Panc1 (cell line): ENCODE data around the gene YIPF1. TPM values are rescaled to one million over a fixed set of nuclear protein-coding genes. Genes with fewer than 3 reads are reported as not detected.

Source experiments
- ATAC-seq: fragments of 200-7000 bp; cut with Tn5 transposase; 2 replicates; pipeline ENCODE4 v1.9.1; 2020; ENCODE audit warnings: mild to moderate bottlenecking, moderate library complexity
- Bru-seq: library from RNA; stranded (reverse); fragments of 400-500 nt; gene quantifications from one replicate; lab custom pipeline; 2021; lab: Mats Ljungman, UMichigan
- BruChase-seq, 2 experiments: library from RNA; stranded (reverse); fragments of 400-500 nt; gene quantifications; one replicate each; lab custom pipeline; 2021; lab: Mats Ljungman, UMichigan
- BruUV-seq: library from RNA; stranded (reverse); fragments of 400-500 nt; replicated peaks from 2 replicates; lab custom pipeline; 2021; lab: Mats Ljungman, UMichigan
- CTCF ChIA-PET: fragments of 300-600 bp; sonication (Branson Sonifier 250); formaldehyde crosslinking; loops from one replicate; lab custom pipeline; 2022; ENCODE audit warnings: antibody characterized with exemption; lab: Charles Lee
- POLR2A ChIA-PET: fragments of 300-600 bp; sonication (Branson Sonifier 250); formaldehyde crosslinking; loops from one replicate; lab custom pipeline; 2022; ENCODE audit warnings: antibody characterized with exemption; lab: Charles Lee
- DNase-seq: peaks from one replicate; pipeline ENCODE4 v3.0.0-alpha.2; 2010; ENCODE audit warnings: low read depth, low spot score
- H3K27ac ChIP-seq: 2 replicates; pipeline ENCODE4 v1.5.1; 2011; ENCODE audit warnings: mild to moderate bottlenecking, low read length, inconsistent platforms
- H3K27me3 ChIP-seq: fragments of 200-500 bp; sonication (Bioruptor generic); 2 replicates; pipeline ENCODE4 v1.6.0; 2014; ENCODE audit warnings: low read length, inconsistent platforms; ENCODE audit not compliant: control insufficient read depth, insufficient read depth
- H3K36me3 ChIP-seq: fragments of 200-500 bp; sonication (Bioruptor generic); 2 replicates; pipeline ENCODE4 v1.5.1; 2014; ENCODE audit warnings: inconsistent platforms, mild to moderate bottlenecking, low read length, moderate library complexity; ENCODE audit not compliant: control insufficient read depth, insufficient read depth
- H3K4me1 ChIP-seq: 2 replicates; pipeline ENCODE4 v1.5.1; 2011; ENCODE audit warnings: inconsistent platforms, mild to moderate bottlenecking, low read length, moderate library complexity; ENCODE audit not compliant: control insufficient read depth, insufficient read depth
- H3K4me3 ChIP-seq, 2 experiments: 2 replicates each; pipeline ENCODE4 v1.5.1; 2011 to 2012; ENCODE audit warnings: low read depth in 2 of 2, low read length in 2 of 2, mild to moderate bottlenecking in 2 of 2, inconsistent platforms in 1 of 2, moderate library complexity in 1 of 2
- H3K9me3 ChIP-seq: fragments of 200-500 bp; sonication (Bioruptor generic); 2 replicates; pipeline ENCODE4 v1.5.1; 2014; ENCODE audit warnings: low read depth, mild to moderate bottlenecking, inconsistent platforms, low read length, moderate library complexity; ENCODE audit not compliant: control insufficient read depth, insufficient read depth
- CTCF ChIP-seq: fragments of 450-650 bp; IDR thresholded peaks from 2 replicates; pipeline ENCODE4 v1.5.1; 2017; ENCODE audit warnings: mild to moderate bottlenecking
- POLR2AphosphoS5 ChIP-seq: IDR thresholded peaks from 2 replicates; pipeline ENCODE4 v1.6.1; 2012; ENCODE audit warnings: mild to moderate bottlenecking, low read depth, low read length, moderate library complexity
- REST ChIP-seq, 2 experiments: IDR thresholded peaks; 2 replicates each; pipeline ENCODE4 v1.6.1; 2011 to 2012; ENCODE audit warnings: low read depth in 2 of 2, control low read depth in 1 of 2, low read length in 1 of 2, mild to moderate bottlenecking in 1 of 2, moderate library complexity in 1 of 2; ENCODE audit not compliant: insufficient read depth in 1 of 2
- SIN3A ChIP-seq: IDR thresholded peaks from 2 replicates; pipeline ENCODE4 v1.6.1; 2012; ENCODE audit warnings: low read depth, mild to moderate bottlenecking, low read length, moderate library complexity, borderline replicate concordance; ENCODE audit not compliant: insufficient read depth
- TCF7L2 ChIP-seq: IDR thresholded peaks from 2 replicates; pipeline ENCODE4 v1.6.1; 2011; ENCODE audit warnings: mild to moderate bottlenecking, low read depth, low read length, inconsistent platforms
- in situ Hi-C: cut with HindIII; loops from 2 replicates; pipeline ENCODE4 v1.10.0; 2016; ENCODE audit warnings: low sequenced_read_pairs, low pct_unique_long_range_greater_than_20kb
- intact Hi-C: fragments of 100-400 bp; cut with micrococcal nuclease; formaldehyde crosslinking; loops from one replicate; pipeline ENCODE4 v1.10.0; 2022; ENCODE audit not compliant: unreplicated experiment
- long read RNA-seq: library from polyadenylated mRNA; unstranded; transcript quantifications from one replicate; pipeline ENCODE4 v2.0.0, GENCODE V29; 2021; ENCODE audit not compliant: unreplicated experiment
- polyA plus RNA-seq: library from polyadenylated mRNA; unstranded; fragments of >200 nt; gene quantifications from one replicate; pipeline ENCODE4 v1.2.1, GENCODE V29; 2012; ENCODE audit warnings: missing spikeins; ENCODE audit not compliant: insufficient read length
- total RNA-seq: library from RNA; stranded (reverse); gene quantifications from one replicate; pipeline ENCODE4 v1.2.1, GENCODE V29; 2021; ENCODE audit not compliant: unreplicated experiment

Gene YIPF1
- total RNA-seq (21.4 TPM), Bru-seq, nascent RNA (percentile 60 among the genes with signal in this experiment), BruChase-seq, experiment 1, labeled RNA remaining after a 2-hour chase (percentile 58 among the genes with signal in this experiment), BruChase-seq, experiment 2, labeled RNA remaining after a 6-hour chase (percentile 62 among the genes with signal in this experiment)
- polyA plus RNA-seq = 17.2 TPM
- long read RNA-seq, partial matches to known transcripts = 3 of 43 reads
- long read RNA-seq, other reads (novel, unspliced or antisense) = 31 of 43 reads

GRCh38 chr1:53889304-53890298, at the start of gene YIPF1:
Gene YIPF1, minus strand, starts transcription at chr1:53889797. Its CDS starts 860 bp downstream, at chr1:53888937.
- BruUV-seq = no TSS peak
- intact Hi-C loops (no loop called here), in situ Hi-C loops (no loop called here)
- peak within 1 kb of the TSS; percentile 81 to 98 for H3K4me3 ChIP-seq
- ChIA-PET POLR2A (no interaction called here), CTCF (interaction anchor here (0.6 kb wide), 1 partner anchor 39 kb away, joined by 11 read pairs; no protein-coding TSS in a partner anchor)
- DNase-seq (peak; percentile 43), ATAC-seq (peak; percentile 100)
- TF ChIP-seq POLR2AphosphoS5 (peak; percentile 69; the same call in 1 of the 2 replicates), CTCF (no peak), SIN3A (peak; percentile 87; the same call in 1 of the 2 replicates), TCF7L2 (no peak)
- H3K36me3 ChIP-seq = peaks cover 4% of the 10 kb centered on the region; the same call in 1 of the 2 replicates
- H3K27ac ChIP-seq = peak within 1 kb of the TSS; percentile 89
- no peaks in the 10 kb centered on the region for H3K27me3 ChIP-seq
- H3K4me1 ChIP-seq = peaks cover 12% of the 10 kb centered on the region
- no peaks in the 10 kb centered on the region for H3K9me3 ChIP-seq

- ChIA-PET POLR2A (no interaction called here), CTCF (interaction anchor here (0.7 kb wide), 1 partner anchor 16 kb away, joined by 3 read pairs; no protein-coding TSS in a partner anchor)
- TF ChIP-seq POLR2AphosphoS5 (no peak), TCF7L2 (no peak), SIN3A (no peak), CTCF (no peak), REST (IDR thresholded peaks at IDR 0.05; ENCODE audit: insufficient read depth in 1 of 2, low read depth in 2 of 2, low read length in 1 of 2) (no peak)
- in situ Hi-C loops (no loop called here), intact Hi-C loops (no loop called here)
- BruUV-seq = no TSS peak
- Histone ChIP-seq H3K4me1 (no peaks in the 10 kb centered on the region), H3K36me3 (no peaks in the 10 kb centered on the region), H3K9me3 (peaks cover 15% of the 10 kb centered on the region; the same call in 1 of the 2 replicates), H3K4me3 (no peak overlapping the region), H3K27ac (no peak overlapping the region), H3K27me3 (no peaks in the 10 kb centered on the region)
- DNase-seq (no peak), ATAC-seq (no peak)
Measured at GRCh38 chr1:53938136-53938830, 48.7 kb upstream of the YIPF1 start.
